GM18909 (cell line): ENCODE data around the gene NOP9.

Experiments
- ATAC-seq: cut with Tn5 transposase; IDR thresholded peaks from one replicate; pipeline ENCODE4 v1.9.1; 2021; ENCODE audit warnings: mild to moderate bottlenecking; ENCODE audit not compliant: unreplicated experiment, poor library complexity

Gene NOP9

GRCh38 chr14:24262821-24263733, 36.6 kb upstream of the NOP9 start, which contains the start of gene TGM1:
Gene TGM1, minus strand, starts transcription at chr14:24263177. Its CDS starts 825 bp downstream, at chr14:24262352.
- no peak for ATAC-seq

- ATAC-seq: no peak
Observed at GRCh38 chr14:24263848-24264247, 35.8 kb upstream of the NOP9 start.

- no peak for ATAC-seq
Observed at GRCh38 chr14:24264298-24264697, 35.4 kb upstream of the NOP9 start.

GRCh38 chr14:24266344-24267244, 33.1 kb upstream of the NOP9 start:
- no peak for ATAC-seq

GRCh38 chr14:24267516-24267915, 32.1 kb upstream of the NOP9 start:
- no peak for ATAC-seq

GRCh38 chr14:24268225-24268624, 31.4 kb upstream of the NOP9 start:
- ATAC-seq: no peak

- ATAC-seq: no peak
Observed at GRCh38 chr14:24269368-24269767, 30.3 kb upstream of the NOP9 start.

- no peak for ATAC-seq
Observed at GRCh38 chr14:24269910-24270536, 29.6 kb upstream of the NOP9 start.

GRCh38 chr14:24270537-24271133, 29.0 kb upstream of the NOP9 start:
- no peak for ATAC-seq

- ATAC-seq: peak; percentile 91
Observed at GRCh38 chr14:24271134-24271833, 28.4 kb upstream of the NOP9 start, which contains the start of gene RABGGTA. Gene RABGGTA, minus strand, starts transcription at chr14:24271597. Its CDS starts 482 bp downstream, at chr14:24271115.

- no peak for ATAC-seq
Observed at GRCh38 chr14:24271834-24272263, 27.8 kb upstream of the NOP9 start.

GRCh38 chr14:24272467-24272866, 27.2 kb upstream of the NOP9 start:
- ATAC-seq: no peak

- no peak for ATAC-seq
Observed at GRCh38 chr14:24273422-24273998, 26.1 kb upstream of the NOP9 start.

GRCh38 chr14:24274101-24274543, 25.5 kb upstream of the NOP9 start:
- peak; percentile 39 for ATAC-seq

- no peak for ATAC-seq
Observed at GRCh38 chr14:24277071-24277470, 22.6 kb upstream of the NOP9 start.

- ATAC-seq: no peak
Observed at GRCh38 chr14:24277606-24278321, 21.9 kb upstream of the NOP9 start.

- no peak for ATAC-seq
Observed at GRCh38 chr14:24278424-24278823, 21.2 kb upstream of the NOP9 start.
